ENCODE results near the gene PRKCE.

GRCh38 chr2:45770811-45771210 is 119.3 kb downstream of the PRKCE start:
- TF ChIP-seq POLR2A (IDR thresholded peaks at IDR 0.05): no peak
- TF ChIP-seq, protein P1, sequence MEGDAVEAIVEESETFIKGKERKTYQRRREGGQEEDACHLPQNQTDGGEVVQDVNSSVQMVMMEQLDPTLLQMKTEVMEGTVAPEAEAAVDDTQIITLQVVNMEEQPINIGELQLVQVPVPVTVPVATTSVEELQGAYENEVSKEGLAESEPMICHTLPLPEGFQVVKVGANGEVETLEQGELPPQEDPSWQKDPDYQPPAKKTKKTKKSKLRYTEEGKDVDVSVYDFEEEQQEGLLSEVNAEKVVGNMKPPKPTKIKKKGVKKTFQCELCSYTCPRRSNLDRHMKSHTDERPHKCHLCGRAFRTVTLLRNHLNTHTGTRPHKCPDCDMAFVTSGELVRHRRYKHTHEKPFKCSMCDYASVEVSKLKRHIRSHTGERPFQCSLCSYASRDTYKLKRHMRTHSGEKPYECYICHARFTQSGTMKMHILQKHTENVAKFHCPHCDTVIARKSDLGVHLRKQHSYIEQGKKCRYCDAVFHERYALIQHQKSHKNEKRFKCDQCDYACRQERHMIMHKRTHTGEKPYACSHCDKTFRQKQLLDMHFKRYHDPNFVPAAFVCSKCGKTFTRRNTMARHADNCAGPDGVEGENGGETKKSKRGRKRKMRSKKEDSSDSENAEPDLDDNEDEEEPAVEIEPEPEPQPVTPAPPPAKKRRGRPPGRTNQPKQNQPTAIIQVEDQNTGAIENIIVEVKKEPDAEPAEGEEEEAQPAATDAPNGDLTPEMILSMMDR (IDR thresholded peaks at IDR 0.05): no peak
